A549 (cell line): ENCODE measurements around the gene GM2A. TPM values are rescaled to one million over a fixed set of nuclear protein-coding genes. Genes with fewer than 3 reads are reported as not detected.

Experiments
- ATAC-seq, 2 experiments: fragments of 200-7000 bp in 1 of 2; fragments of >200 bp in 1 of 2; cut with Nextera tagmentation in 1 of 2; cut with Tn5 transposase in 1 of 2; 3 replicates each; pipeline versions ENCODE4 v1.8.0 to v1.9.1; 2018 to 2020; ENCODE audit warnings: mild to moderate bottlenecking in 1 of 2, moderate library complexity in 1 of 2
- CTCF ChIA-PET: fragments of 300-600 bp; sonication (Branson Sonifier 250); formaldehyde crosslinking; extraction: SDS; loops from one replicate; lab custom pipeline; 2021; ENCODE audit warnings: antibody characterized with exemption, inconsistent platforms; lab: Yijun Ruan, JAX
- POLR2A ChIA-PET: fragments of 350-600 bp; formaldehyde crosslinking; extraction: SDS; loops from one replicate; lab custom pipeline; 2021; ENCODE audit warnings: antibody characterized with exemption, inconsistent platforms; lab: Yijun Ruan, JAX
- DNase-seq, 2 experiments: peaks; one replicate each; pipeline versions ENCODE4 v3.0.0 to v3.0.0-alpha.2; 2011 to 2016; ENCODE audit warnings: low read depth in 1 of 2, low spot score in 1 of 2
- FAIRE-seq: peaks from 2 replicates; lab custom pipeline; 2011; peaks lifted over from hg19 to GRCh38; lab: Jason Lieb, UNC
- H3K27ac ChIP-seq, 2 experiments: fragments of >200 bp; sonication (Bioruptor Twin); formaldehyde crosslinking; 3 replicates each; pipeline ENCODE4 v1.5.1; 2016 to 2017
- H3K4me1 ChIP-seq: fragments of >200 bp; sonication (Bioruptor Twin); formaldehyde crosslinking; 3 replicates; pipeline ENCODE4 v1.6.1; 2016
- H3K4me2 ChIP-seq: fragments of >200 bp; sonication (Bioruptor Twin); formaldehyde crosslinking; 3 replicates; pipeline ENCODE4 v1.6.1; 2016
- H3K4me3 ChIP-seq: fragments of >200 bp; sonication (Bioruptor Twin); formaldehyde crosslinking; 3 replicates; pipeline ENCODE4 v1.5.1; 2016
- H3K9me3 ChIP-seq: fragments of >200 bp; sonication (Bioruptor Twin); formaldehyde crosslinking; 3 replicates; pipeline ENCODE4 v1.6.1; 2016
- ATOH8 ChIP-seq: fragments of 250-450 bp; sonication (Bioruptor Pico); IDR thresholded peaks from 2 replicates; pipeline ENCODE4 v1.5.0; 2020; ENCODE audit warnings: low read depth, mild to moderate bottlenecking, moderate library complexity
- BCL3 ChIP-seq: fragments of >200 bp; sonication (Bioruptor Twin); formaldehyde crosslinking; IDR thresholded peaks from 3 replicates; pipeline ENCODE4 v1.6.1; 2016
- BHLHE40 ChIP-seq: IDR thresholded peaks from 2 replicates; pipeline ENCODE4 v1.6.1; 2012; ENCODE audit warnings: low read depth, low read length, inconsistent platforms
- CHD4 ChIP-seq: fragments of 200-600 bp; sonication (generic); IDR thresholded peaks from 2 replicates; pipeline ENCODE4 v1.6.1; 2016; ENCODE audit warnings: antibody characterized with exemption, mild to moderate bottlenecking, borderline replicate concordance
- ELK1 ChIP-seq: fragments of 150-350 bp; IDR thresholded peaks from 2 replicates; pipeline ENCODE4 v1.6.1; 2014; ENCODE audit warnings: low read depth, mild to moderate bottlenecking, low read length
- FOSL2 ChIP-seq, 2 experiments: fragments of 450-650 bp in 1 of 2; fragments of >200 bp in 1 of 2; sonication (Bioruptor Twin) in 1 of 2; formaldehyde crosslinking; IDR thresholded peaks; 2 replicates each; pipeline versions ENCODE4 v1.5.0 to v1.6.1; 2016 to 2020; ENCODE audit warnings: mild to moderate bottlenecking in 1 of 2, moderate library complexity in 1 of 2
- FOXS1 ChIP-seq: fragments of 250-450 bp; sonication (Bioruptor Pico); IDR thresholded peaks from 2 replicates; pipeline ENCODE4 v1.5.0; 2020; ENCODE audit warnings: mild to moderate bottlenecking, moderate library complexity
- HOXB13 ChIP-seq: fragments of 250-450 bp; sonication (Bioruptor Pico); IDR thresholded peaks from 2 replicates; pipeline ENCODE4 v1.5.0; 2020; ENCODE audit warnings: low read depth, mild to moderate bottlenecking, moderate library complexity
- JUN ChIP-seq, 2 experiments: fragments of >200 bp; sonication (Bioruptor Twin); formaldehyde crosslinking; IDR thresholded peaks; 2 replicates in 1 of 2; 3 replicates in 1 of 2; pipeline ENCODE4 v1.6.1; 2016 to 2017
- JUNB ChIP-seq: fragments of >200 bp; sonication (Bioruptor Twin); formaldehyde crosslinking; IDR thresholded peaks from 2 replicates; pipeline ENCODE4 v1.6.1; 2016
- MYC ChIP-seq: IDR thresholded peaks from 2 replicates; pipeline ENCODE4 v1.6.1; 2012; ENCODE audit warnings: mild to moderate bottlenecking, inconsistent platforms, low read length, improper control_type of control experiment, borderline replicate concordance
- NPAS2 ChIP-seq: fragments of 250-450 bp; sonication (Bioruptor Pico); IDR thresholded peaks from 2 replicates; pipeline ENCODE4 v1.8.0; 2022; ENCODE audit warnings: mild to moderate bottlenecking, moderate library complexity, borderline replicate concordance
- PHF8 ChIP-seq: fragments of 200-600 bp; sonication (generic); IDR thresholded peaks from 2 replicates; pipeline ENCODE4 v1.6.1; 2016; ENCODE audit warnings: low read depth, mild to moderate bottlenecking, antibody characterized with exemption, moderate library complexity, borderline replicate concordance
- RARB ChIP-seq: fragments of 250-450 bp; sonication (Bioruptor Pico); IDR thresholded peaks from 2 replicates; pipeline ENCODE4 v1.8.0; 2021; ENCODE audit warnings: mild to moderate bottlenecking, moderate library complexity
- RCOR1 ChIP-seq: fragments of 150-350 bp; IDR thresholded peaks from 2 replicates; pipeline ENCODE4 v1.6.1; 2014; ENCODE audit warnings: antibody characterized with exemption, low read length, low read depth
- RFX5 ChIP-seq: fragments of 450-650 bp; IDR thresholded peaks from 2 replicates; pipeline ENCODE4 v1.7.1; 2014; ENCODE audit warnings: antibody characterized with exemption, mild to moderate bottlenecking, moderate library complexity
- RNF2 ChIP-seq: fragments of 200-600 bp; sonication (generic); IDR thresholded peaks from 2 replicates; pipeline ENCODE4 v1.6.1; 2016; ENCODE audit warnings: low read depth, mild to moderate bottlenecking, antibody characterized with exemption, moderate library complexity, borderline replicate concordance
- SREBF2 ChIP-seq: fragments of 450-650 bp; IDR thresholded peaks from 2 replicates; pipeline ENCODE4 v1.6.1; 2014; ENCODE audit warnings: mild to moderate bottlenecking, moderate library complexity
- TP53 ChIP-seq: fragments of 250-450 bp; sonication (Bioruptor Pico); IDR thresholded peaks from 2 replicates; pipeline ENCODE4 v1.5.0; 2021; ENCODE audit warnings: mild to moderate bottlenecking, moderate library complexity
- ZC3H11A ChIP-seq: fragments of 450-650 bp; IDR thresholded peaks from 2 replicates; pipeline ENCODE4 v1.6.1; 2014; ENCODE audit warnings: antibody characterized with exemption, mild to moderate bottlenecking
- polyA plus RNA-seq, 4 experiments: library from polyadenylated mRNA; depleted of rRNA in 3 of 4; stranded (reverse); fragments of >200 nt; fragmentation: RNase III in 1 of 4; extraction: RNeasy Plus Mini Kit Qiagen cat#74134 plus additional on column Dnase treatment in 1 of 4; gene quantifications; 2 replicates in 3 of 4; 3 replicates in 1 of 4; pipeline ENCODE4 v1.2.3, GENCODE V29; 2011 to 2017
- TF ChIP-seq, protein P1 (sequence below): fragments of 250-450 bp; sonication (Bioruptor Pico); IDR thresholded peaks from 2 replicates; pipeline ENCODE4 v1.5.0; 2021; ENCODE audit warnings: mild to moderate bottlenecking, moderate library complexity, borderline replicate concordance
- TF ChIP-seq, protein P2 (sequence below): IDR thresholded peaks from 2 replicates; pipeline ENCODE4 v1.6.1; 2012
- TF ChIP-seq, protein P3 (sequence below): fragments of >200 bp; sonication (Bioruptor Twin); formaldehyde crosslinking; IDR thresholded peaks from 2 replicates; pipeline ENCODE4 v1.6.1; 2016

GM2A gene
- polyA plus RNA-seq, 2 of the 4 experiments (the other 2 are of a cell fraction), result 9.6 to 17.4 TPM

GRCh38 chr5:151271336-151271735 is 18.4 kb downstream of the GM2A start:
- no peak for FAIRE-seq

DNA sequence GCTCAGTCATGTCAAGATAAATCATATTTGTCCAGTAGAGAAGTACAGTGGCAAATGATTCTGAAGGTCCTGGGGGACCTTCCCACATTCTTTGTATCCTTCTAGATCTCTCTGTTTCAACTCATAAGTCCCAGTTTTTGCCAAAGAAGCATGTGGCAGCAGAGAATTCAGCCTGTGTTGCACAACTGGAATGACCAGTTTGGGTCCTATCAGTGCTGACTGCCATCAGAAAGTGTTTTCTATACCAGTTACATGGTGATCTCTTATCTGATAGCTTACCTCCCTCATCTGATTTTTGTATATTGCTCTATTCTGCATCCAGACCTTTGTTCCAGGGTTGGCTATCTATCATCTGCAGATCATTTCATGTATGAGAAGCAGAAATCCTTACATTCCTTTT is 21.7 kb downstream of the GM2A start:
- DNase-seq (no peak), FAIRE-seq (no peak), ATAC-seq (no peak)
- ChIA-PET CTCF (interaction anchor here (1.1 to 1.3 kb wide), 2 partner anchors 13 to 41 kb away, joined by 3 to 6 read pairs; no protein-coding TSS in a partner anchor), POLR2A (no interaction called here)
- H3K4me3 ChIP-seq, result no peak overlapping the region
- no peak overlapping the region for H3K4me2 ChIP-seq
- H3K4me1 ChIP-seq, result no peaks in the 10 kb centered on the region
- no peak for TF ChIP-seq SREBF2
- no peak for TF ChIP-seq RFX5
- no peak for TF ChIP-seq FOXS1 (CRISPR knock-in tag)
- TF ChIP-seq ELK1, result no peak
- no peak for TF ChIP-seq BHLHE40
- TF ChIP-seq CHD4, result no peak
- TF ChIP-seq HOXB13 (CRISPR knock-in tag), result no peak
- no peak for TF ChIP-seq RARB
- no peak for TF ChIP-seq NPAS2 (CRISPR knock-in tag)
- no peak for TF ChIP-seq BCL3
- no peaks in the 10 kb centered on the region for H3K9me3 ChIP-seq
- H3K27ac ChIP-seq, result no peak overlapping the region

More at GRCh38 chr5:151271336-151271735, 18.4 kb downstream of the GM2A start:
- no peak for ATAC-seq
- no peaks in the 10 kb centered on the region for H3K9me3 ChIP-seq
- H3K4me2 ChIP-seq, result no peak overlapping the region
- TF ChIP-seq PHF8 (no peak), RNF2 (no peak), RARB (no peak), HOXB13 (CRISPR knock-in tag) (no peak), TP53 (CRISPR knock-in tag) (no peak), MYC (no peak), JUNB (no peak), ZC3H11A (no peak), CHD4 (no peak), RCOR1 (no peak), JUN (IDR thresholded peaks at IDR 0.05) (no peak), FOSL2 (IDR thresholded peaks at IDR 0.05) (no peak), FOSL2 (CRISPR knock-in tag; IDR thresholded peaks at IDR 0.05) (no peak), ATOH8 (CRISPR knock-in tag) (no peak)
- TF ChIP-seq, protein P1, sequence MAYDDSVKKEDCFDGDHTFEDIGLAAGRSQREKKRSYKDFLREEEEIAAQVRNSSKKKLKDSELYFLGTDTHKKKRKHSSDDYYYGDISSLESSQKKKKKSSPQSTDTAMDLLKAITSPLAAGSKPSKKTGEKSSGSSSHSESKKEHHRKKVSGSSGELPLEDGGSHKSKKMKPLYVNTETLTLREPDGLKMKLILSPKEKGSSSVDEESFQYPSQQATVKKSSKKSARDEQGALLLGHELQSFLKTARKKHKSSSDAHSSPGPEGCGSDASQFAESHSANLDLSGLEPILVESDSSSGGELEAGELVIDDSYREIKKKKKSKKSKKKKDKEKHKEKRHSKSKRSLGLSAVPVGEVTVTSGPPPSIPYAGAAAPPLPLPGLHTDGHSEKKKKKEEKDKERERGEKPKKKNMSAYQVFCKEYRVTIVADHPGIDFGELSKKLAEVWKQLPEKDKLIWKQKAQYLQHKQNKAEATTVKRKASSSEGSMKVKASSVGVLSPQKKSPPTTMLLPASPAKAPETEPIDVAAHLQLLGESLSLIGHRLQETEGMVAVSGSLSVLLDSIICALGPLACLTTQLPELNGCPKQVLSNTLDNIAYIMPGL (CRISPR knock-in tag), result no peak
- TF ChIP-seq, protein P2, sequence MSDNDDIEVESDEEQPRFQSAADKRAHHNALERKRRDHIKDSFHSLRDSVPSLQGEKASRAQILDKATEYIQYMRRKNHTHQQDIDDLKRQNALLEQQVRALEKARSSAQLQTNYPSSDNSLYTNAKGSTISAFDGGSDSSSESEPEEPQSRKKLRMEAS, result no peak
- TF ChIP-seq, protein P3, sequence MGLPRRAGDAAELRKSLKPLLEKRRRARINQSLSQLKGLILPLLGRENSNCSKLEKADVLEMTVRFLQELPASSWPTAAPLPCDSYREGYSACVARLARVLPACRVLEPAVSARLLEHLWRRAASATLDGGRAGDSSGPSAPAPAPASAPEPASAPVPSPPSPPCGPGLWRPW, result no peak
- CTCF ChIA-PET, result interaction anchor here (1.1 kb wide), 1 partner anchor 12 kb away, joined by 3 read pairs; no protein-coding TSS in a partner anchor
- H3K4me1 ChIP-seq, result no peaks in the 10 kb centered on the region
- H3K4me3 ChIP-seq, result no peak overlapping the region
- no peak overlapping the region for H3K27ac ChIP-seq
- POLR2A ChIA-PET, result no interaction called here
- no peak for DNase-seq
